OCI-LY7 (cell line): ENCODE results near the gene RUNDC3A. TPM values are rescaled to one million over a fixed set of nuclear protein-coding genes. Genes with fewer than 3 reads are reported as not detected.

Experiments
- BruUV-seq: library from RNA; stranded (reverse); fragments of 400-500 nt; replicated peaks from 2 replicates; lab custom pipeline; 2021; lab: Mats Ljungman, UMichigan
- CTCF ChIA-PET: fragments of 300-600 bp; sonication (Branson Sonifier 250); formaldehyde crosslinking; loops from one replicate; lab custom pipeline; 2022; ENCODE audit warnings: antibody characterized with exemption; ENCODE audit not compliant: unreplicated experiment; lab: Charles Lee
- POLR2A ChIA-PET: fragments of 300-600 bp; sonication (Branson Sonifier 250); formaldehyde crosslinking; loops from one replicate; lab custom pipeline; 2022; ENCODE audit warnings: antibody characterized with exemption; lab: Charles Lee
- DNase-seq: peaks from one replicate; pipeline ENCODE4 v3.0.0-alpha.2; 2015; ENCODE audit warnings: low spot score
- H2AFZ ChIP-seq: fragments of 200-600 bp; sonication (generic), shearing (Covaris generic); 2 replicates; pipeline ENCODE4 v1.6.1; 2014; ENCODE audit warnings: mild to moderate bottlenecking, antibody characterized with exemption, low read length, moderate library complexity
- H3K27ac ChIP-seq: fragments of 200-600 bp; sonication (generic); 2 replicates; pipeline ENCODE4 v1.5.1; 2014; ENCODE audit warnings: mixed run types, low read depth, mild to moderate bottlenecking, moderate library complexity, low read length, inconsistent platforms; ENCODE audit not compliant: poor library complexity, severe bottlenecking
- H3K36me3 ChIP-seq: fragments of 200-600 bp; sonication (generic); 2 replicates; pipeline ENCODE4 v1.6.1; 2014; ENCODE audit warnings: mild to moderate bottlenecking, antibody characterized with exemption, low read length, moderate library complexity, mixed read lengths; ENCODE audit not compliant: insufficient read depth
- H3K4me1 ChIP-seq: fragments of 200-600 bp; sonication (generic); 2 replicates; pipeline ENCODE4 v1.5.1; 2014; ENCODE audit warnings: mild to moderate bottlenecking, low read length; ENCODE audit not compliant: insufficient read depth, poor library complexity, severe bottlenecking
- H3K4me2 ChIP-seq: fragments of 200-600 bp; sonication (generic); 2 replicates; pipeline ENCODE4 v1.6.1; 2014; ENCODE audit warnings: mild to moderate bottlenecking, low read length
- H3K4me3 ChIP-seq: fragments of 200-600 bp; sonication (generic); 2 replicates; pipeline ENCODE4 v1.5.1; 2014; ENCODE audit warnings: mild to moderate bottlenecking, low read depth, low read length; ENCODE audit not compliant: poor library complexity, severe bottlenecking
- H3K79me2 ChIP-seq: fragments of 200-600 bp; sonication (generic); 2 replicates; pipeline ENCODE4 v1.6.1; 2016; ENCODE audit warnings: low read depth, mild to moderate bottlenecking, low read length, moderate library complexity, mixed read lengths; ENCODE audit not compliant: insufficient read depth
- H3K9me2 ChIP-seq: fragments of 200-600 bp; sonication (generic); 2 replicates; pipeline ENCODE4 v1.6.1; 2016; ENCODE audit warnings: mild to moderate bottlenecking, low read length, mixed read lengths; ENCODE audit not compliant: insufficient read depth
- H3K9me3 ChIP-seq: fragments of 200-600 bp; sonication (generic); 2 replicates; pipeline ENCODE4 v1.6.1; 2014; ENCODE audit warnings: mild to moderate bottlenecking, mixed run types, low read length, mixed read lengths
- H4K20me1 ChIP-seq: fragments of 200-600 bp; sonication (generic); 2 replicates; pipeline ENCODE4 v1.6.1; 2014; ENCODE audit warnings: mild to moderate bottlenecking, antibody characterized with exemption, low read length, moderate library complexity, mixed read lengths; ENCODE audit not compliant: insufficient read depth
- CTCF ChIP-seq: fragments of 200-600 bp; sonication (generic); conservative IDR thresholded peaks from 2 replicates; pipeline ENCODE4 v1.5.1; 2014; ENCODE audit warnings: mild to moderate bottlenecking, antibody characterized with exemption, low read length, moderate library complexity, mixed read lengths
- EZH2phosphoT487 ChIP-seq: fragments of 200-600 bp; sonication (generic); IDR thresholded peaks from 2 replicates; pipeline ENCODE4 v1.6.1; 2018; ENCODE audit warnings: low read depth, borderline replicate concordance, mild to moderate bottlenecking, mixed run types, antibody characterized with exemption, low read length, moderate library complexity, mixed read lengths
- intact Hi-C: fragments of 100-400 bp; cut with micrococcal nuclease; formaldehyde crosslinking; loops from one replicate; pipeline ENCODE4 v1.10.0; 2022; ENCODE audit not compliant: unreplicated experiment
- total RNA-seq, 2 experiments: library from RNA; depleted of rRNA in 1 of 2; stranded (reverse); fragments of >200 nt in 1 of 2; shearing (Covaris generic) in 1 of 2; gene quantifications; 2 replicates each; pipeline ENCODE4 v1.2.3, GENCODE V29; 2014 to 2022

RUNDC3A gene
- total RNA-seq, 2 experiments from 2014 or later: 0.09 TPM; not detected in 1

- CTCF ChIA-PET: no interaction called here
- no peaks in the 10 kb centered on the region for H3K36me3 ChIP-seq
- no peaks in the 10 kb centered on the region for H3K9me2 ChIP-seq
- H3K4me1 ChIP-seq: peaks cover 52% of the 10 kb centered on the region
- no peaks in the 10 kb centered on the region for H3K79me2 ChIP-seq
- no TSS peak for BruUV-seq
- no peaks in the 10 kb centered on the region for H3K9me3 ChIP-seq
- POLR2A ChIA-PET: interaction anchor here (1.3 kb wide), 1 partner anchor 15 kb away, joined by 4 read pairs; no protein-coding TSS in a partner anchor
- H3K27ac ChIP-seq: no peak overlapping the region
- peak overlapping the region; percentile 77 for H3K4me3 ChIP-seq
- intact Hi-C loops: no loop called here
- no peaks in the 10 kb centered on the region for H4K20me1 ChIP-seq
- no peak for TF ChIP-seq CTCF
- no peak for TF ChIP-seq EZH2phosphoT487
- DNase-seq: no peak
- H2AFZ ChIP-seq: no peak overlapping the region
- H3K4me2 ChIP-seq: peak overlapping the region; percentile 89
Observed at GRCh38 chr17:44362459-44362948, 54.1 kb downstream of the RUNDC3A start.

GRCh38 chr17:44362949-44363612 lies 54.7 kb downstream of the RUNDC3A start:
- ChIA-PET CTCF (no interaction called here), POLR2A (interaction anchor here (0.6 to 1.3 kb wide), 3 partner anchors 15 to 180 kb away, joined by 3 to 4 read pairs (median 3); no protein-coding TSS in a partner anchor)
- intact Hi-C loops: no loop called here
- H3K4me2 ChIP-seq: peak overlapping the region; percentile 89
- H3K4me3 ChIP-seq: peak overlapping the region; percentile 77
- H3K79me2 ChIP-seq: no peaks in the 10 kb centered on the region
- peak; percentile 59 for DNase-seq
- H3K27ac ChIP-seq: no peak overlapping the region
- peaks cover 49% of the 10 kb centered on the region for H3K4me1 ChIP-seq
- no peaks in the 10 kb centered on the region for H4K20me1 ChIP-seq
- TF ChIP-seq CTCF: no peak
- no peak for TF ChIP-seq EZH2phosphoT487
- H3K9me2 ChIP-seq: no peaks in the 10 kb centered on the region
- H2AFZ ChIP-seq: peak overlapping the region; percentile 83
- H3K9me3 ChIP-seq: no peaks in the 10 kb centered on the region
- no peaks in the 10 kb centered on the region for H3K36me3 ChIP-seq
- no TSS peak for BruUV-seq

- intact Hi-C loops: no loop called here
- BruUV-seq: no TSS peak
Observed at GRCh38 chr17:44363613-44364159, 55.3 kb downstream of the RUNDC3A start, which contains the start of gene FAM171A2. TSS of gene FAM171A2 (minus strand) at chr17:44363853. CDS start at chr17:44363714, 139 bp downstream.

More at GRCh38 chr17:44363613-44364159, 55.3 kb downstream of the RUNDC3A start, which contains the start of gene FAM171A2:
- H3K4me1 ChIP-seq: peaks cover 43% of the 10 kb centered on the region
- no peaks in the 10 kb centered on the region for H3K36me3 ChIP-seq
- no peak within 1 kb of the TSS for H3K27ac ChIP-seq
- CTCF ChIA-PET: no interaction called here
- H3K9me2 ChIP-seq: no peaks in the 10 kb centered on the region
- TF ChIP-seq EZH2phosphoT487 (no peak), CTCF (peak; percentile 74)
- POLR2A ChIA-PET: interaction anchor here (0.6 to 1.3 kb wide), 3 partner anchors 16 to 180 kb away, joined by 3 to 4 read pairs (median 3); no protein-coding TSS in a partner anchor
- H2AFZ ChIP-seq: peak within 1 kb of the TSS; percentile 83
- H3K4me3 ChIP-seq: peak within 1 kb of the TSS; percentile 77
- no peaks in the 10 kb centered on the region for H3K9me3 ChIP-seq
- H3K4me2 ChIP-seq: peak within 1 kb of the TSS; percentile 89
- H3K79me2 ChIP-seq: no peaks in the 10 kb centered on the region
- DNase-seq: peak; percentile 83
- H4K20me1 ChIP-seq: no peaks in the 10 kb centered on the region
